HG02763 (cell line): ENCODE data around the gene NAT14.
"Not testable (repeated sequence)": the region's sequence is repeated elsewhere in the genome, so short reads cannot be mapped to it uniquely, and the experiment has no call there.

Source experiments
- ATAC-seq: cut with Tn5 transposase; IDR thresholded peaks from one replicate; pipeline ENCODE4 v1.9.1; 2021; ENCODE audit warnings: mild to moderate bottlenecking, moderate library complexity; ENCODE audit not compliant: unreplicated experiment

Gene NAT14, protein sequence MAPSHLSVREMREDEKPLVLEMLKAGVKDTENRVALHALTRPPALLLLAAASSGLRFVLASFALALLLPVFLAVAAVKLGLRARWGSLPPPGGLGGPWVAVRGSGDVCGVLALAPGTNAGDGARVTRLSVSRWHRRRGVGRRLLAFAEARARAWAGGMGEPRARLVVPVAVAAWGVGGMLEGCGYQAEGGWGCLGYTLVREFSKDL

GRCh38 chr19:55484593-55485438 is at the start of gene NAT14:
Gene NAT14 (plus strand): TSS chr19:55485188. CDS start chr19:55485709, 521 bp downstream.
- ATAC-seq = no peak

DNA sequence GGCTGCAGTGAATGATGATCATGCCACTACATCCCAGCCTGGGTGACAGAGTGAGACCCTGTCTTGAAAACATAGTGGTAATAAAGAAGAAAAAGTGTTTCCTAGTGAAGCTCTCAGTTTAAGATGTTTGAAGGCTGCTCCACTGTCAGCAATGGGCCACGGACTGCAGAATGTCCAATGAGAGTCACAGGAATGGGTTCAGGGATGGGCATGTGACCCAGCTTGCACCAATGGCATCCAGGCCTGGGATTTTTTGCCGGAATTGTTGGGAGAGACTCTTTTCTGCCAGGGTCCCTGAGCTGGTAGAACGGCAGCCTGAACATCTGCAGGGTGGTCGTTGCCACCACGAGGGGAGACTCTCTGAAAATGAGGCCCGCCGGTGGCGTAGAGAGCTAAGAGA is 48.1 kb upstream of the NAT14 start:
- no peak for ATAC-seq

DNA sequence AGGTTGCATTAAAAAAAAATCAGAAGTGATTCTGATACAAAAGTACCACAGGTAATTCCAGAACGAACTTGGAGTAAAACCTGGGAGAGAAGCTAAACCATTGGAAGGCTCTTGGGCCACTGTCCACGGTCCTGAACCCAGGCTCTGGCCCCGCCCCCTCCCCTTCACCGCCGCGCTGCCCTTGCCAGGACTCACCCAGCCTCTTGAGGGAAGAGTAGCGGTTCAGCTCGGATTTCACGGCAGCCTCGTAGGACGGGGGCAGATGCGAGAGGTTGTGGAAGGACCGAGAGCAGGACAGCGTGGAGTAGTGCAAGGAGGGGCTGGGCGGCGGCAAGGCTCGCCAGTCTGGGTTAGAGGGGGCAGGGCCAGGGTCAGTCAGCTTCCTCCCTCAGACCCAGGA is 47.6 kb upstream of the NAT14 start:
- ATAC-seq = no peak

GRCh38 chr19:55439052-55439451 is 45.9 kb upstream of the NAT14 start:
- ATAC-seq = no peak

GRCh38 chr19:55440411-55441105 is 44.4 kb upstream of the NAT14 start:
- no peak for ATAC-seq

DNA sequence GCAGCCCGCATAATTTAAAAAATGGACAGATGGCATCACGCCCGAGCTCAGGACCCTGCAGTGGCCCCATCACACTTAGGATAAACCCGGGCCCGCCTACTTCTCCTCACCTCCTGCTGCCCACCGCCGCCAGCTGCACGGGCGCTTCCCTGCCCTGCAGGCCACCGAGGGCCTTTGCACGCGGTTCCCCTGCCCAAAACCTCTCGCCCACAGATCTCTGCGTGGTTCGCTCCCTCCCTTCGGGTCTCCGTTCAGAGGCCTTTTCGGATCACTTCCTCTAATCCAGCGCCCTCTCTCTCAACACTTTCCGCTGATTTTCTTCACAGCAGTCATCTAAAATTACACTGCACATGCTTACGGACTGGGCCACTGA is 43.7 kb upstream of the NAT14 start:
- ATAC-seq = no peak

DNA sequence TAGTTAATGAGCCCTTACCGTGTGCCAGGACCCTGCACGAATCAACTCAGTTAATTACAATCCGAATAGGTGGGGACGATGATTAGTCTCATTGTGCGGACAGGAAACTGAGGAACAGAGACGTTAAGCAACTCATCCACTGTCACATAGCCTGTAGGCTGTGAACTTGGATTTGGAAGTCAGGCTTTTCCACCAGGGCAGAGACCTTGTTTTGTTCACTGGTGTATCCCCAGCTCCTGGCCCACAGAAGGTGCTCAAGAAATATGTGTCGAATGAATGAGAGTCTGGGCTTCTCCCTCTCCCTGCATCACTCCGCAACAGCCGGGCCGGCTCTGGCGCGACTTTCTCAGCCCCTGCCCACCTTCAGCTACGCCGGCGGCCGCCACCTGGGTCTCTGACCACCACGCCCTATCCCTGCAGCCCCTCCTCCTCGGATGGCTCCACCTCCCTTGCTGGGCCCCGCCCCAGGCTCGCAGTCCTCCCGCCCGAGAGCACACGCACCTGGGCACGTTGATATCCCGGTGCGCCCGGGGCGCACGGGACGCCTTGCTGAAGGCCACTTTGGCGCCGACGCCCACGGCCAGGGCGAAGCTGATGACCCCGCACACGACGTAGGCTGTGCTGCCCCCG is 43.2 kb upstream of the NAT14 start:
- ATAC-seq = no peak

- no peak for ATAC-seq
These were observed 42.5 kb upstream of the NAT14 start for GRCh38 chr19:55442372-55442961.

- ATAC-seq = no peak
These were observed 41.8 kb upstream of the NAT14 start, which contains the start of gene SHISA7 for GRCh38 chr19:55443045-55443823. Gene SHISA7 (minus strand): TSS chr19:55443300. CDS start chr19:55442863, 437 bp downstream.

DNA sequence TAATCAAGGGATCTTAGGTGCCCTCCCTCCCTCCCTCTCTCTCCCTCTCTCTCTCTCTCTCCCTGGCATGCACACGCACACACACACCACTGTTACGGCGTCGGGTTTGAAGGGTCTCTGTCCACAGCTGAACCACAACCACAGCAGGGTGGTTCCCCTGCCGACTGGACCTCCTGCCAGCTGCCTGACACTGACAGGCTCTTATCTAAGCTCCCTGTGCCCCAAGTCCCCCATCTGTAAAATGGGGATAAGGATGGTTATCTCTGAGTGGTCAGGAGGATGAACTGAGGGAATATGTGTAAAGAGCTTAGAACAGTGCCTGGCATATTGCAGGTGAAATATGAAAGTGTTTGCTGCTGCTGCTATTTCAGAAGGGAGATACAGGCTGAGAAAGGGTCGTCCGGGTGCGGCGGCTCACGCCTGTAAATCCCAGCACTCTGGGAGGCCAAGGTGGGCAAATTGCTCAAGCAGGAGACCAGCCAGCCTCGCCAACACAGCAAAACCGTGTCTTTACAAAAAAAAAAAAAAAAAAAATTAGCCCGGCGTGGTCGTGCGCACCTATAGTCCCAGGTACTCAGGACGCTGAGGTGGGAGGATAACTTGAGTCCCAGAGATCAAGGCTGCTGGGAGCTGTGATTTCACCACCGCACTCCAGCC is 41.0 kb upstream of the NAT14 start:
- ATAC-seq = no peak

DNA sequence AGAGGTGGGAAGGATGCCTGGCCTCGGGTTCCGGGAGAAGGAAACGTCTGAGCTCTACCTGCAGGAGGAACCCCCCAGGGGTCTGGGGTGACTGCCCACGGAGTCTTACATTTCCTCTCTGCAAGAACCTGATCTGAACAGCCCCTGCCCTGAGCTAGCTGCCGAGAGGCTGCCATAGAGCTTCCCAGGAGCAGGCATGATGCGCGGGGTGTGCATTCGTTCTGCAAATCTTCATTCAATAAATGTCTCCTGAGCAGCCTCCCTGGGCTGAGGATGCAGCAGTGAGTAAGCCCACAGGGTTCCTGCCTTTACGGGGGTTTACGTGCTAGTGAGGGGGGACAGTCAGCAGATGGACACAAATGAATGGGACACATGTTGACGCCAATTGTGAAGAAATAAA is 40.3 kb upstream of the NAT14 start:
- no peak for ATAC-seq

DNA sequence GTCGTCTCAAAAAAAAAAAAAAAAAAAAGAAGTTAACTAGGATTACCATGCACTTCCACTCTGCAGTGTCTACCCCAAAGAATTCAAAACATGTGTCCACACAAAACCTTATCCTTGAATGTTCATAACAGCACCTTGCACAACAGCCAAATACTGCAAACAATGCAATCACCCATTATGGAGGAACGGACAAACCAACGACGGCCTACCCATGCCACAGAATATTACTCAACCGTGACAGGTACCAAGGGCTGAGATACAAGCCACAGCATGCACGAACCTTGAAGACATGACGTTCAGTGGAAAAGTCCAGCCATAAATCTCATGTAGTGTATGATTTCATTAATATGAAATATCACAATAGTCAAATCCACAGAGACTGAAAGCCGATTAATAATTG is 38.9 kb upstream of the NAT14 start:
- no peak for ATAC-seq

- ATAC-seq = no peak
These were observed 37.4 kb upstream of the NAT14 start for GRCh38 chr19:55447421-55448174.

- ATAC-seq = not testable (repeated sequence)
These were observed 36.9 kb upstream of the NAT14 start for GRCh38 chr19:55448175-55448490.

- ATAC-seq = no peak
These were observed 35.5 kb upstream of the NAT14 start for GRCh38 chr19:55449469-55449868.

DNA sequence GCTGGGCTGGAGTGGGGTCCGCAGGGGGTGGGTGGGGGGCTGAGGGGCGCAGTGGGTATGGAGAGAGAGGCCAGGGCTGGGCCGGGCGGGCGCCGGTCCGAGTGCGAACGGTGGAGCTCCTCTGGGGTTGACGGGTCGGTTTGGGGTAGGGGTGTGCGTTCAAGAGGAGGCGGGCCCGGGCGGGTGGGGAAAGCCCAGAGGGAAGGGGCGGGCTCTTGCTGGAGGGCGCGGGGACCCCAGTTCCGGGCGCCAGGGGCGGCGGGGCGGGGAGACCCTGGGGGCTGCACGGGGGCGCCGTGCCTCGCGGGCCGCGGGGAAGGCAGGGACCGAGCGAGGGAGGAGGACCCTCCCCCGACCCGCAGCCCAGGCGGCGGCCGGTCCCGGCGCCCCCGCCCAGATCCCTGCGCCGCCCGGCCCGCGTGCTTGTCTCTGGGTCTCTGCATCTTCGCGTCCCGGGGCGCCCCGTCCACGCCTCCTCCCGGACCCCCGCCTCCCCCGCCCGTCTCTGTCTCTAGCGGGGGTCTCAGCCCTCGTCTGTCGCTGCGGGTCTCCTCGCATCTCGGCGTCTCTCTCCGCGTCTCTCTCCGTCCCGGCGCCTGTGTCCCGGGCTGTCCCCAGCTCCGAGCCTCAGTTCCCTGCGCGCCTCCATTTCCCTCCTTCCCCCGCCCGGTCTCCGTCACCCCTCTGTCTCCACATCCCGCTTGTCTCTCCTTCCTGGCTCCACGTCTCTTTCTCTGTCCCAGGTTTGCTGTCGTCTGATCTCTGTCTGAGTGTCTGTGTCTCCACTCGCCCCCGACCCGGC is 33.6 kb upstream of the NAT14 start:
- no peak for ATAC-seq

GRCh38 chr19:55451965-55452748 is 32.8 kb upstream of the NAT14 start:
- no peak for ATAC-seq
